Measurements from ENCODE around the gene NELL1.

NELL1 gene

GRCh38 chr11:21602699-21603098 lies 933.3 kb downstream of the NELL1 start:
- DNase-seq, result no peak

- no peak for DNase-seq
Measured at GRCh38 chr11:21603886-21604285, 934.5 kb downstream of the NELL1 start.

- no peak for DNase-seq
Measured at GRCh38 chr11:21604564-21604963, 935.2 kb downstream of the NELL1 start.

- no peak for DNase-seq
Measured at GRCh38 chr11:21612326-21612725, 942.9 kb downstream of the NELL1 start.

GRCh38 chr11:21614961-21615360 lies 945.6 kb downstream of the NELL1 start:
- no peak for DNase-seq

- DNase-seq, result no peak
Measured at GRCh38 chr11:21615955-21616371, 946.6 kb downstream of the NELL1 start.

GRCh38 chr11:21622566-21622965 lies 953.2 kb downstream of the NELL1 start:
- DNase-seq, result no peak

- DNase-seq, result no peak
Measured at GRCh38 chr11:21622995-21623394, 953.6 kb downstream of the NELL1 start.

Measured in suppressor macrophage (primary cell).